ENCODE measurements around the gene SLK. TPM values are rescaled to one million over a fixed set of nuclear protein-coding genes. Genes with fewer than 3 reads are reported as not detected.

Gene SLK
- total RNA-seq, 2 donors from 2014 or later: 26.3 to 32.1 TPM

GRCh38 chr10:103930881-103931280, 36.1 kb upstream of the SLK start:
- DNase-seq (ENCODE audit: low spot score): no peak
- Mint-ChIP-seq H3K4me1 (ENCODE audit: low read depth in 2 of 2) (no peaks in the 10 kb centered on the region), H3K4me3 (no peak overlapping the region), H3K9me3 (no peaks in the 10 kb centered on the region), H3K27ac (no peak overlapping the region), H3K36me3 (no peaks in the 10 kb centered on the region), H3K27me3 (no peaks in the 10 kb centered on the region)
- no peak for ATAC-seq

GRCh38 chr10:103931603-103932002, 35.3 kb upstream of the SLK start:
- H3K4me3 Mint-ChIP-seq: no peak overlapping the region

GRCh38 chr10:103932271-103932670, 34.7 kb upstream of the SLK start:
- no peak for DNase-seq (ENCODE audit: low spot score)
- H3K27me3 Mint-ChIP-seq: no peaks in the 10 kb centered on the region
- H3K36me3 Mint-ChIP-seq: no peaks in the 10 kb centered on the region
- H3K4me3 Mint-ChIP-seq: no peak overlapping the region
- no peaks in the 10 kb centered on the region for H3K9me3 Mint-ChIP-seq
- no peak for ATAC-seq
- H3K4me1 Mint-ChIP-seq (ENCODE audit: low read depth in 2 of 2): no peaks in the 10 kb centered on the region
- no peak overlapping the region for H3K27ac Mint-ChIP-seq

More at GRCh38 chr10:103931603-103932002, 35.3 kb upstream of the SLK start:
- Mint-ChIP-seq H3K36me3 (no peaks in the 10 kb centered on the region), H3K9me3 (no peaks in the 10 kb centered on the region), H3K4me1 (ENCODE audit: low read depth in 2 of 2) (no peaks in the 10 kb centered on the region), H3K27ac (no peak overlapping the region), H3K27me3 (no peaks in the 10 kb centered on the region)
- no peak for DNase-seq (ENCODE audit: low spot score)
- ATAC-seq: no peak

- Mint-ChIP-seq H3K36me3 (no peaks in the 10 kb centered on the region), H3K4me3 (no peak overlapping the region), H3K9me3 (no peaks in the 10 kb centered on the region), H3K27me3 (no peaks in the 10 kb centered on the region), H3K4me1 (ENCODE audit: low read depth in 2 of 2) (no peaks in the 10 kb centered on the region), H3K27ac (no peak overlapping the region)
- no peak for DNase-seq (ENCODE audit: low spot score)
- ATAC-seq: no peak
Measured at GRCh38 chr10:103932971-103933370, 34.0 kb upstream of the SLK start.

- no peaks in the 10 kb centered on the region for H3K4me1 Mint-ChIP-seq (ENCODE audit: low read depth in 2 of 2)
- H3K4me3 Mint-ChIP-seq: no peak overlapping the region
- no peak for DNase-seq (ENCODE audit: low spot score)
- no peak overlapping the region for H3K27ac Mint-ChIP-seq
- H3K9me3 Mint-ChIP-seq: no peaks in the 10 kb centered on the region
- no peak for ATAC-seq
- no peaks in the 10 kb centered on the region for H3K36me3 Mint-ChIP-seq
- no peaks in the 10 kb centered on the region for H3K27me3 Mint-ChIP-seq
Measured at GRCh38 chr10:103933557-103934121, 33.3 kb upstream of the SLK start.

- no peak for DNase-seq (ENCODE audit: low spot score)
- Mint-ChIP-seq H3K9me3 (no peaks in the 10 kb centered on the region), H3K27me3 (no peaks in the 10 kb centered on the region), H3K36me3 (no peaks in the 10 kb centered on the region), H3K27ac (no peak overlapping the region), H3K4me3 (no peak overlapping the region), H3K4me1 (ENCODE audit: low read depth in 2 of 2) (no peaks in the 10 kb centered on the region)
- no peak for ATAC-seq
Measured at GRCh38 chr10:103934308-103934707, 32.6 kb upstream of the SLK start.

GRCh38 chr10:103936022-103936421, 30.9 kb upstream of the SLK start:
- H3K27me3 Mint-ChIP-seq: no peaks in the 10 kb centered on the region
- H3K27ac Mint-ChIP-seq: no peak overlapping the region
- H3K36me3 Mint-ChIP-seq: no peaks in the 10 kb centered on the region
- DNase-seq (ENCODE audit: low spot score): no peak
- H3K9me3 Mint-ChIP-seq: no peaks in the 10 kb centered on the region
- no peak overlapping the region for H3K4me3 Mint-ChIP-seq
- H3K4me1 Mint-ChIP-seq (ENCODE audit: low read depth in 2 of 2): no peaks in the 10 kb centered on the region
- ATAC-seq: no peak

- no peaks in the 10 kb centered on the region for H3K9me3 Mint-ChIP-seq
- no peaks in the 10 kb centered on the region for H3K36me3 Mint-ChIP-seq
- DNase-seq (ENCODE audit: low spot score) (no peak), ATAC-seq (no peak)
- no peak overlapping the region for H3K27ac Mint-ChIP-seq
- no peaks in the 10 kb centered on the region for H3K4me1 Mint-ChIP-seq (ENCODE audit: low read depth in 2 of 2)
- H3K4me3 Mint-ChIP-seq: no peak overlapping the region
- H3K27me3 Mint-ChIP-seq: peaks cover 0 to 2% of the 10 kb centered on the region in 2 donors
Measured at GRCh38 chr10:103939522-103939921, 27.4 kb upstream of the SLK start.

- Mint-ChIP-seq H3K4me3 (no peak overlapping the region), H3K36me3 (no peaks in the 10 kb centered on the region), H3K27me3 (peaks cover 0 to 2% of the 10 kb centered on the region in 2 donors), H3K4me1 (ENCODE audit: low read depth in 2 of 2) (peaks cover 0 to under 1% of the 10 kb centered on the region in 2 donors), H3K9me3 (no peaks in the 10 kb centered on the region), H3K27ac (no peak overlapping the region)
- DNase-seq (ENCODE audit: low spot score) (no peak), ATAC-seq (no peak)
Measured at GRCh38 chr10:103941801-103942200, 25.1 kb upstream of the SLK start.

- DNase-seq (ENCODE audit: low spot score) (no peak), ATAC-seq (no peak)
- Mint-ChIP-seq H3K4me1 (ENCODE audit: low read depth in 2 of 2) (peaks cover 0 to 6% of the 10 kb centered on the region in 2 donors), H3K27me3 (peaks cover 0 to 2% of the 10 kb centered on the region in 2 donors), H3K9me3 (no peaks in the 10 kb centered on the region), H3K27ac (no peak overlapping the region), H3K36me3 (no peaks in the 10 kb centered on the region), H3K4me3 (no peak overlapping the region)
Measured at GRCh38 chr10:103942866-103943265, 24.1 kb upstream of the SLK start.

- ATAC-seq (no peak), DNase-seq (ENCODE audit: low spot score) (no peak)
- Mint-ChIP-seq H3K36me3 (no peaks in the 10 kb centered on the region), H3K27ac (no peak overlapping the region), H3K4me1 (ENCODE audit: low read depth in 2 of 2) (peaks cover 0 to 7% of the 10 kb centered on the region in 2 donors), H3K9me3 (no peaks in the 10 kb centered on the region), H3K4me3 (no peak overlapping the region), H3K27me3 (peaks cover 0 to 2% of the 10 kb centered on the region in 2 donors)
Measured at GRCh38 chr10:103947799-103948516, 19.0 kb upstream of the SLK start.

GRCh38 chr10:103949728-103950127, 17.2 kb upstream of the SLK start:
- Mint-ChIP-seq H3K27me3 (no peaks in the 10 kb centered on the region), H3K4me3 (no peak overlapping the region), H3K9me3 (no peaks in the 10 kb centered on the region), H3K4me1 (ENCODE audit: low read depth in 2 of 2) (peaks cover 0 to 7% of the 10 kb centered on the region in 2 donors), H3K27ac (no peak overlapping the region), H3K36me3 (no peaks in the 10 kb centered on the region)
- no peak for DNase-seq (ENCODE audit: low spot score)
- ATAC-seq: no peak

GRCh38 chr10:103951183-103951582, 15.8 kb upstream of the SLK start:
- H3K4me3 Mint-ChIP-seq: no peak overlapping the region
- H3K27ac Mint-ChIP-seq: no peak overlapping the region
- peaks cover 0 to 7% of the 10 kb centered on the region in 2 donors for H3K4me1 Mint-ChIP-seq (ENCODE audit: low read depth in 2 of 2)
- peaks cover 0 to 3% of the 10 kb centered on the region in 2 donors for H3K27me3 Mint-ChIP-seq
- no peaks in the 10 kb centered on the region for H3K36me3 Mint-ChIP-seq
- ATAC-seq (no peak), DNase-seq (ENCODE audit: low spot score) (no peak)
- no peaks in the 10 kb centered on the region for H3K9me3 Mint-ChIP-seq

- H3K4me3 Mint-ChIP-seq: no peak overlapping the region
- peaks cover 0 to 6% of the 10 kb centered on the region in 2 donors for H3K27me3 Mint-ChIP-seq
- no peak for DNase-seq (ENCODE audit: low spot score)
- ATAC-seq: no peak
- peaks cover 0 to 5% of the 10 kb centered on the region in 2 donors for H3K4me1 Mint-ChIP-seq (ENCODE audit: low read depth in 2 of 2)
- H3K36me3 Mint-ChIP-seq: no peaks in the 10 kb centered on the region
- no peak overlapping the region for H3K27ac Mint-ChIP-seq
- H3K9me3 Mint-ChIP-seq: no peaks in the 10 kb centered on the region
Measured at GRCh38 chr10:103951942-103952341, 15.0 kb upstream of the SLK start.
